Left lung (tissue), 10 donors: ENCODE measurements around the gene TTBK1. TPM values are rescaled to one million over a fixed set of nuclear protein-coding genes. Genes with fewer than 3 reads are reported as not detected.

Source experiments
- ATAC-seq: fragments of 200-7000 bp; cut with Tn5 transposase; one replicate; pipeline ENCODE4 v1.9.1; 2020; ENCODE audit warnings: moderate library complexity
- DNase-seq, 4 donors: peaks; one replicate each; pipeline ENCODE4 v3.0.0-alpha.2; 2013 to 2020
- H3K27ac ChIP-seq, 2 donors: fragments of 200-600 bp; sonication (generic) in 1 of 2; one replicate each; pipeline versions ENCODE4 v1.5.0 to v1.8.0; 2020 to 2021
- H3K27me3 ChIP-seq, 2 donors: fragments of 200-600 bp; sonication (generic) in 1 of 2; one replicate each; pipeline versions ENCODE4 v1.5.0 to v1.8.0; 2020 to 2021
- H3K36me3 ChIP-seq, 2 donors: fragments of 200-600 bp; sonication (generic) in 1 of 2; one replicate each; pipeline versions ENCODE4 v1.5.0 to v1.8.0; 2020 to 2021
- H3K4me1 ChIP-seq, 2 donors: fragments of 200-600 bp; one replicate each; pipeline ENCODE4 v1.8.0; 2021
- H3K4me3 ChIP-seq, 2 donors: fragments of 200-600 bp; sonication (generic) in 1 of 2; one replicate each; pipeline versions ENCODE4 v1.5.0 to v1.8.0; 2020 to 2021; ENCODE audit warnings: mild to moderate bottlenecking in 1 of 2
- H3K9me3 ChIP-seq, 2 donors: fragments of 200-600 bp; sonication (generic) in 1 of 2; one replicate each; pipeline versions ENCODE4 v1.5.0 to v1.8.0; 2020 to 2021
- CTCF ChIP-seq, 2 donors: fragments of 200-600 bp; sonication (generic) in 1 of 2; IDR thresholded peaks; one replicate each; pipeline versions ENCODE4 v1.5.0 to v1.8.0; 2021; ENCODE audit warnings: antibody characterized with exemption in 2 of 2
- intact Hi-C, 2 donors: fragments of 100-400 bp; cut with DNase I; formaldehyde crosslinking; loops; one replicate each; pipeline versions ENCODE4 v1.11.2 to v1.14.2; 2022
- polyA plus RNA-seq, 6 donors: library from polyadenylated mRNA; unstranded; fragments of 120-200 nt; gene quantifications; one replicate each; pipeline ENCODE4 v1.2.1, GENCODE V29; 2013; ENCODE audit not compliant: insufficient read length in 6 of 6
- total RNA-seq, 2 donors: library from RNA; stranded (reverse); fragmentation: NEBNext Ultra II Directional; extraction: Animal tissue kit (Norgen Biotek cat#: 25700); gene quantifications; one replicate each; pipeline ENCODE4 v1.2.1, GENCODE V29; 2021
- donor health status: DM: no; HTN: yes; CAD: no.
- donor health status: DM: no; HTN: no; CAD: no.

The TTBK1 gene
- total and polyA plus RNA-seq, 8 donors = 0.08 to 0.94 (median 0.62) TPM

- peak in 1 of 4 donors; percentile 34 for DNase-seq
- no peak overlapping the region for H3K27ac ChIP-seq
Observed at GRCh38 chr6:43269273-43270007, 26.2 kb downstream of the TTBK1 start.

GRCh38 chr6:43271103-43271815 lies 28.0 kb downstream of the TTBK1 start:
- ATAC-seq (peak; percentile 32), DNase-seq (no peak)
- peaks cover 8 to 28% of the 10 kb centered on the region in 2 donors for H3K4me1 ChIP-seq
- H3K27ac ChIP-seq = no peak overlapping the region
- H3K36me3 ChIP-seq = no peaks in the 10 kb centered on the region
- no peak overlapping the region for H3K4me3 ChIP-seq
- intact Hi-C loops = no loop called here
- H3K27me3 ChIP-seq = peaks cover 17 to 75% of the 10 kb centered on the region in 2 donors
- TF ChIP-seq CTCF (IDR thresholded peaks at IDR 0.05) = no peak
- H3K9me3 ChIP-seq = no peaks in the 10 kb centered on the region

More at GRCh38 chr6:43269273-43270007, 26.2 kb downstream of the TTBK1 start:
- H3K4me3 ChIP-seq = peak overlapping the region; percentile 3 to 32
- TF ChIP-seq CTCF (IDR thresholded peaks at IDR 0.05) = no peak
- intact Hi-C loops = loop anchor here in 1 of 2 donors (10.0 kb wide), 1 partner anchor 235 kb away; no protein-coding TSS in a partner anchor
- H3K36me3 ChIP-seq = no peaks in the 10 kb centered on the region
- H3K27me3 ChIP-seq = peaks cover 0 to 57% of the 10 kb centered on the region in 2 donors
- peak; percentile 67 for ATAC-seq
- peaks cover 8 to 14% of the 10 kb centered on the region in 2 donors for H3K4me1 ChIP-seq
- no peaks in the 10 kb centered on the region for H3K9me3 ChIP-seq

GRCh38 chr6:43271944-43272343 lies 28.7 kb downstream of the TTBK1 start:
- no peak for TF ChIP-seq CTCF (IDR thresholded peaks at IDR 0.05)
- intact Hi-C loops = no loop called here
- Histone ChIP-seq H3K27ac (no peak overlapping the region), H3K36me3 (no peaks in the 10 kb centered on the region), H3K27me3 (peaks cover 17 to 82% of the 10 kb centered on the region in 2 donors), H3K4me3 (no peak overlapping the region), H3K9me3 (no peaks in the 10 kb centered on the region), H3K4me1 (peaks cover 8 to 30% of the 10 kb centered on the region in 2 donors)
- ATAC-seq (no peak), DNase-seq (no peak)

- no peak for DNase-seq
- Histone ChIP-seq H3K4me1 (peaks cover 5 to 30% of the 10 kb centered on the region in 2 donors), H3K27ac (no peak overlapping the region), H3K27me3 (peaks cover 17 to 83% of the 10 kb centered on the region in 2 donors), H3K9me3 (no peaks in the 10 kb centered on the region), H3K4me3 (no peak overlapping the region), H3K36me3 (no peaks in the 10 kb centered on the region)
- intact Hi-C loops = no loop called here
- TF ChIP-seq CTCF (IDR thresholded peaks at IDR 0.05) = no peak
- no peak for ATAC-seq
Observed at GRCh38 chr6:43273707-43274106, 30.4 kb downstream of the TTBK1 start.
